Hypothalamus (tissue), 51 donors: ENCODE measurements around the gene TEX14.

Experiments
- DNase-seq, 51 donors: peaks; one replicate each; lab custom pipeline; 2025; lab: John Stamatoyannopoulos, UW

Gene TEX14

GRCh38 chr17:58508341-58509067 is 183.3 kb downstream of the TEX14 start:
- DNase-seq = no peak

- no peak for DNase-seq
Measured at GRCh38 chr17:58507123-58507634, 184.7 kb downstream of the TEX14 start.
